Ovary (tissue), 3 donors: ENCODE results near the gene ROBO2.

Source experiments
- POLR2A ChIP-seq: fragments of 450-650 bp; IDR thresholded peaks from one replicate; pipeline ENCODE4 v1.6.1; 2017; ENCODE audit warnings: antibody characterized with exemption, mild to moderate bottlenecking, moderate library complexity
- TF ChIP-seq, protein P1 (sequence below), 3 donors: fragments of 450-650 bp in 2 of 3; fragments of 200-600 bp in 1 of 3; IDR thresholded peaks; one replicate each; pipeline versions ENCODE4 v1.5.1 to v1.8.0; 2016 to 2022; ENCODE audit warnings: antibody characterized with exemption in 3 of 3, mild to moderate bottlenecking in 1 of 3
- donor health status: DM: no; HTN: no; CAD: no.

DNA sequence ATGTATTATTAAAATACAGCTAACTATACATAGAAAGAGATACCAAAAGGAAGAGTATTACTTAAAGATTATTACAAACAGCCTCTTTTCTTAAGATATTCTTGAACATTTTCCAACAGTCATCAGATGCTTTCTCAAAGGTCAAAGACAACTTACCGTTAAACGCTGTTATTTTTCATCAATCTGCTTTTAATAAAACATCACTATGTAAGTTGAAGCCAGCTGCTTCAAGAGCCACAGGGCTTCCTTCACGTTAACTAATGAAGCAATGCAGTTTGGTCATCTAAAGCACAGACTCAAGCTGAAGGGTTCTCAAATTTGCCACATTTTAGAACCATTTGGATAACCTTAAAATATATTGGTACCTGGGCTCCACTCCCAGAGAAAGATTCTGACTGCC is 578.8 kb downstream of the ROBO2 start:
- TF ChIP-seq, protein P1, sequence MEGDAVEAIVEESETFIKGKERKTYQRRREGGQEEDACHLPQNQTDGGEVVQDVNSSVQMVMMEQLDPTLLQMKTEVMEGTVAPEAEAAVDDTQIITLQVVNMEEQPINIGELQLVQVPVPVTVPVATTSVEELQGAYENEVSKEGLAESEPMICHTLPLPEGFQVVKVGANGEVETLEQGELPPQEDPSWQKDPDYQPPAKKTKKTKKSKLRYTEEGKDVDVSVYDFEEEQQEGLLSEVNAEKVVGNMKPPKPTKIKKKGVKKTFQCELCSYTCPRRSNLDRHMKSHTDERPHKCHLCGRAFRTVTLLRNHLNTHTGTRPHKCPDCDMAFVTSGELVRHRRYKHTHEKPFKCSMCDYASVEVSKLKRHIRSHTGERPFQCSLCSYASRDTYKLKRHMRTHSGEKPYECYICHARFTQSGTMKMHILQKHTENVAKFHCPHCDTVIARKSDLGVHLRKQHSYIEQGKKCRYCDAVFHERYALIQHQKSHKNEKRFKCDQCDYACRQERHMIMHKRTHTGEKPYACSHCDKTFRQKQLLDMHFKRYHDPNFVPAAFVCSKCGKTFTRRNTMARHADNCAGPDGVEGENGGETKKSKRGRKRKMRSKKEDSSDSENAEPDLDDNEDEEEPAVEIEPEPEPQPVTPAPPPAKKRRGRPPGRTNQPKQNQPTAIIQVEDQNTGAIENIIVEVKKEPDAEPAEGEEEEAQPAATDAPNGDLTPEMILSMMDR (IDR thresholded peaks at IDR 0.05), result no peak
- TF ChIP-seq POLR2A, result no peak
